Activated T-helper 2 cell treated with anti-CD3 and anti-CD28 coated beads, Interferon-gamma antibody, Interleukin-2, Interleukin-4, amounts not matched to agents 10 μg/mL and 5 μg/mL and 100 μg/mL, durations not matched to agents 14 hours and 24 hours and 36 hours (primary cell): Measurements from ENCODE around the gene CACNA2D1. TPM values are rescaled to one million over a fixed set of nuclear protein-coding genes. Genes with fewer than 3 reads are reported as not detected.
A peak's percentile ranks its signal among the peaks of the same experiment; 100 is the strongest.
"Not testable (repeated sequence)": the region's sequence is repeated elsewhere in the genome, so short reads cannot be mapped to it uniquely, and the experiment has no call there.

Source experiments
- DNase-seq: peaks from one replicate; pipeline ENCODE4 v3.0.0; 2021; ENCODE audit warnings: low spot score
- H3K27ac Mint-ChIP-seq: one replicate; pipeline ENCODE4 v1.8.0; 2021; ENCODE audit warnings: mixed read lengths
- H3K27me3 Mint-ChIP-seq: one replicate; pipeline ENCODE4 v1.8.0; 2021; ENCODE audit warnings: low read depth, mixed read lengths
- H3K36me3 Mint-ChIP-seq: one replicate; pipeline ENCODE4 v1.8.0; 2021; ENCODE audit warnings: low read depth, mixed read lengths
- H3K4me1 Mint-ChIP-seq: one replicate; pipeline ENCODE4 v1.8.0; 2021; ENCODE audit warnings: low read depth, mixed read lengths
- H3K4me3 Mint-ChIP-seq: one replicate; pipeline ENCODE4 v1.8.0; 2021; ENCODE audit warnings: low read depth, mild to moderate bottlenecking, moderate library complexity, mixed read lengths
- H3K9me3 Mint-ChIP-seq: one replicate; pipeline ENCODE4 v1.8.0; 2021; ENCODE audit warnings: mixed read lengths
- intact Hi-C: fragments of 100-400 bp; cut with micrococcal nuclease; formaldehyde crosslinking; loops from one replicate; pipeline ENCODE4 v1.15.1; 2023
- total RNA-seq: library from RNA; stranded (reverse); gene quantifications from 2 replicates; pipeline ENCODE4 v1.2.3, GENCODE V29; 2022

CACNA2D1 gene
- total RNA-seq, 1 donor from 2014 or later = not detected

GRCh38 chr7:82445271-82445670 lies 1.7 kb upstream of the CACNA2D1 start:
- no peak overlapping the region for H3K4me3 Mint-ChIP-seq
- H3K9me3 Mint-ChIP-seq = no peaks in the 10 kb centered on the region
- peaks cover 38% of the 10 kb centered on the region for H3K27me3 Mint-ChIP-seq

GRCh38 chr7:82444220-82444909 lies 788 bp upstream of the CACNA2D1 start:
- Mint-ChIP-seq H3K36me3 (no peaks in the 10 kb centered on the region), H3K27me3 (peaks cover 38% of the 10 kb centered on the region), H3K27ac (no peak overlapping the region), H3K4me3 (peak overlapping the region; percentile 30), H3K9me3 (no peaks in the 10 kb centered on the region), H3K4me1 (peaks cover 2% of the 10 kb centered on the region)
- no peak for DNase-seq
- intact Hi-C loops = no loop called here

More at GRCh38 chr7:82445271-82445670, 1.7 kb upstream of the CACNA2D1 start:
- Mint-ChIP-seq H3K36me3 (no peaks in the 10 kb centered on the region), H3K4me1 (peaks cover 2% of the 10 kb centered on the region), H3K27ac (no peak overlapping the region)
- intact Hi-C loops = no loop called here
- DNase-seq = no peak

- Mint-ChIP-seq H3K9me3 (no peaks in the 10 kb centered on the region), H3K27ac (no peak overlapping the region), H3K4me3 (no peak overlapping the region), H3K36me3 (no peaks in the 10 kb centered on the region), H3K27me3 (peaks cover 38% of the 10 kb centered on the region), H3K4me1 (peaks cover 2% of the 10 kb centered on the region)
- intact Hi-C loops = no loop called here
- DNase-seq = no peak
Measured at GRCh38 chr7:82443036-82443546, 486 bp downstream of the CACNA2D1 start.

GRCh38 chr7:82442492-82443035 lies 1.0 kb downstream of the CACNA2D1 start:
- H3K36me3 Mint-ChIP-seq = no peaks in the 10 kb centered on the region
- peaks cover 2% of the 10 kb centered on the region for H3K4me1 Mint-ChIP-seq
- peaks cover 38% of the 10 kb centered on the region for H3K27me3 Mint-ChIP-seq
- H3K27ac Mint-ChIP-seq = no peak overlapping the region
- DNase-seq = no peak
- H3K4me3 Mint-ChIP-seq = no peak overlapping the region
- intact Hi-C loops = no loop called here
- no peaks in the 10 kb centered on the region for H3K9me3 Mint-ChIP-seq

- Mint-ChIP-seq H3K27me3 (peaks cover 36% of the 10 kb centered on the region), H3K36me3 (no peaks in the 10 kb centered on the region), H3K27ac (no peak overlapping the region), H3K4me1 (peaks cover 2% of the 10 kb centered on the region), H3K9me3 (no peaks in the 10 kb centered on the region), H3K4me3 (no peak overlapping the region)
- no peak for DNase-seq
- intact Hi-C loops = no loop called here
Measured at GRCh38 chr7:82441669-82442478, 1.7 kb downstream of the CACNA2D1 start.

GRCh38 chr7:82438521-82438920 lies 5.1 kb downstream of the CACNA2D1 start:
- intact Hi-C loops = no loop called here
- DNase-seq = no peak
- Mint-ChIP-seq H3K4me3 (no peak overlapping the region), H3K4me1 (peaks cover 2% of the 10 kb centered on the region), H3K27ac (no peak overlapping the region), H3K36me3 (no peaks in the 10 kb centered on the region), H3K9me3 (no peaks in the 10 kb centered on the region), H3K27me3 (peaks cover 20% of the 10 kb centered on the region)

- intact Hi-C loops = no loop called here
- H3K36me3 Mint-ChIP-seq = no peaks in the 10 kb centered on the region
- H3K4me1 Mint-ChIP-seq = no peaks in the 10 kb centered on the region
- no peak overlapping the region for H3K4me3 Mint-ChIP-seq
- peaks cover 1% of the 10 kb centered on the region for H3K27me3 Mint-ChIP-seq
- no peaks in the 10 kb centered on the region for H3K9me3 Mint-ChIP-seq
- no peak overlapping the region for H3K27ac Mint-ChIP-seq
- no peak for DNase-seq
Measured at GRCh38 chr7:82435769-82436168, 7.8 kb downstream of the CACNA2D1 start.

GRCh38 chr7:82434275-82435022 lies 9.1 kb downstream of the CACNA2D1 start:
- H3K27me3 Mint-ChIP-seq = no peaks in the 10 kb centered on the region
- no peak for DNase-seq
- intact Hi-C loops = no loop called here
- no peak overlapping the region for H3K4me3 Mint-ChIP-seq
- H3K4me1 Mint-ChIP-seq = no peaks in the 10 kb centered on the region
- no peaks in the 10 kb centered on the region for H3K36me3 Mint-ChIP-seq
- no peak overlapping the region for H3K27ac Mint-ChIP-seq
- no peaks in the 10 kb centered on the region for H3K9me3 Mint-ChIP-seq

GRCh38 chr7:82433507-82433906 lies 10.1 kb downstream of the CACNA2D1 start:
- intact Hi-C loops = no loop called here
- no peaks in the 10 kb centered on the region for H3K9me3 Mint-ChIP-seq

GRCh38 chr7:82432743-82433142 lies 10.8 kb downstream of the CACNA2D1 start:
- H3K27ac Mint-ChIP-seq, DNase-seq, H3K36me3 Mint-ChIP-seq, H3K4me1 Mint-ChIP-seq, H3K9me3 Mint-ChIP-seq, H3K4me3 Mint-ChIP-seq, intact Hi-C loops, H3K27me3 Mint-ChIP-seq: not testable (repeated sequence)

More at GRCh38 chr7:82433507-82433906, 10.1 kb downstream of the CACNA2D1 start:
- H3K27me3 Mint-ChIP-seq = no peaks in the 10 kb centered on the region
- DNase-seq = no peak
- no peak overlapping the region for H3K4me3 Mint-ChIP-seq
- H3K36me3 Mint-ChIP-seq = no peaks in the 10 kb centered on the region
- no peaks in the 10 kb centered on the region for H3K4me1 Mint-ChIP-seq
- no peak overlapping the region for H3K27ac Mint-ChIP-seq

GRCh38 chr7:82430500-82431465 lies 12.8 kb downstream of the CACNA2D1 start:
- no peaks in the 10 kb centered on the region for H3K27me3 Mint-ChIP-seq
- intact Hi-C loops = no loop called here
- no peak overlapping the region for H3K27ac Mint-ChIP-seq
- no peaks in the 10 kb centered on the region for H3K9me3 Mint-ChIP-seq
- H3K4me3 Mint-ChIP-seq = no peak overlapping the region
- no peak for DNase-seq
- no peaks in the 10 kb centered on the region for H3K4me1 Mint-ChIP-seq
- H3K36me3 Mint-ChIP-seq = no peaks in the 10 kb centered on the region

GRCh38 chr7:82429408-82429807 lies 14.2 kb downstream of the CACNA2D1 start:
- DNase-seq = no peak
- H3K27me3 Mint-ChIP-seq = no peaks in the 10 kb centered on the region
- no peaks in the 10 kb centered on the region for H3K36me3 Mint-ChIP-seq
- no peaks in the 10 kb centered on the region for H3K4me1 Mint-ChIP-seq
- H3K4me3 Mint-ChIP-seq = no peak overlapping the region
- intact Hi-C loops = no loop called here
- no peaks in the 10 kb centered on the region for H3K9me3 Mint-ChIP-seq
- H3K27ac Mint-ChIP-seq = no peak overlapping the region
